AG10803 (cell line): Measurements from ENCODE around the gene ZC3H7A.
"Not testable (repeated sequence)": the region's sequence is repeated elsewhere in the genome, so short reads cannot be mapped to it uniquely, and the experiment has no call there.

Source experiments
- DNase-seq: peaks from one replicate; pipeline ENCODE4 v3.0.0; 2010; ENCODE audit warnings: low read depth
- H3K4me3 ChIP-seq: 2 replicates; pipeline ENCODE4 v1.5.1; 2011; ENCODE audit warnings: mild to moderate bottlenecking, low read length, control low read depth
- CTCF ChIP-seq: conservative IDR thresholded peaks from 2 replicates; pipeline ENCODE4 v1.5.1; 2011; ENCODE audit warnings: mild to moderate bottlenecking, low read length, control low read depth, inconsistent platforms

Gene ZC3H7A

GRCh38 chr16:11792410-11793241 is 4.4 kb downstream of the ZC3H7A start:
- no peak for TF ChIP-seq CTCF
- no peak overlapping the region for H3K4me3 ChIP-seq
- no peak for DNase-seq

GRCh38 chr16:11791144-11791828 is 5.8 kb downstream of the ZC3H7A start:
- no peak for TF ChIP-seq CTCF
- no peak for DNase-seq
- no peak overlapping the region for H3K4me3 ChIP-seq

GRCh38 chr16:11788914-11789313 is 8.1 kb downstream of the ZC3H7A start:
- no peak for TF ChIP-seq CTCF
- H3K4me3 ChIP-seq, result no peak overlapping the region
- no peak for DNase-seq

- not testable (repeated sequence) for DNase-seq, H3K4me3 ChIP-seq
Measured at GRCh38 chr16:11784980-11785599, 12.0 kb downstream of the ZC3H7A start.

GRCh38 chr16:11784381-11784780 is 12.7 kb downstream of the ZC3H7A start:
- not testable (repeated sequence) for DNase-seq, H3K4me3 ChIP-seq

GRCh38 chr16:11784038-11784369 is 13.1 kb downstream of the ZC3H7A start:
- peak; percentile 58 for DNase-seq
- TF ChIP-seq CTCF, result no peak
- H3K4me3 ChIP-seq, result peak overlapping the region; percentile 5; the same call in 1 of the 2 replicates

GRCh38 chr16:11783319-11784037 is 13.6 kb downstream of the ZC3H7A start:
- DNase-seq, result peak; percentile 76
- TF ChIP-seq CTCF, result no peak
- H3K4me3 ChIP-seq, result peak overlapping the region; percentile 38
